Naive B cell (primary cell): ENCODE measurements around the gene TUBGCP6. TPM values are rescaled to one million over a fixed set of nuclear protein-coding genes. Genes with fewer than 3 reads are reported as not detected.

Experiments used
- ATAC-seq, 2 donors: fragments of 150-1000 bp; cut with Tn5 transposase; 2 replicates each; pipeline ENCODE4 v1.10.0; 2021; ENCODE audit warnings: low read depth in 2 of 2, mild to moderate bottlenecking in 2 of 2, moderate library complexity in 2 of 2
- DNase-seq: peaks from one replicate; pipeline ENCODE4 v3.0.0; 2022
- H3K27ac Mint-ChIP-seq, 6 donors: one replicate each; pipeline ENCODE4 v1.8.0; 2020 to 2022; ENCODE audit warnings: mild to moderate bottlenecking in 6 of 6, mixed read lengths in 6 of 6, moderate library complexity in 5 of 6, inconsistent platforms in 2 of 6
- H3K27me3 Mint-ChIP-seq, 3 donors: one replicate each; pipeline ENCODE4 v1.8.0; 2021 to 2022; ENCODE audit warnings: mixed read lengths in 3 of 3, mild to moderate bottlenecking in 1 of 3
- H3K36me3 Mint-ChIP-seq, 2 donors: one replicate each; pipeline ENCODE4 v1.8.0; 2020 to 2022; ENCODE audit warnings: mixed read lengths in 2 of 2, inconsistent platforms in 1 of 2, mild to moderate bottlenecking in 1 of 2
- H3K4me1 Mint-ChIP-seq, 3 donors: one replicate each; pipeline ENCODE4 v1.8.0; 2020 to 2022; ENCODE audit warnings: mixed read lengths in 3 of 3, inconsistent platforms in 1 of 3, mild to moderate bottlenecking in 1 of 3, moderate library complexity in 1 of 3
- H3K4me3 Mint-ChIP-seq, 8 donors: one replicate each; pipeline ENCODE4 v1.8.0; 2020 to 2022; ENCODE audit warnings: mild to moderate bottlenecking in 8 of 8, mixed read lengths in 8 of 8, moderate library complexity in 8 of 8, inconsistent platforms in 2 of 8
- H3K9me3 Mint-ChIP-seq, 7 donors: one replicate each; pipeline ENCODE4 v1.8.0; 2020 to 2022; ENCODE audit warnings: mixed read lengths in 7 of 7, mild to moderate bottlenecking in 5 of 7, inconsistent platforms in 2 of 7, moderate library complexity in 1 of 7
- polyA plus RNA-seq, 6 donors: library from polyadenylated mRNA; unstranded; fragments of 300-500 nt; fragmentation: Illumina TruSeq; gene quantifications; one replicate each; pipeline ENCODE4 v1.2.3, GENCODE V29; 2021; ENCODE audit warnings: low read depth in 6 of 6

TUBGCP6 gene, protein sequence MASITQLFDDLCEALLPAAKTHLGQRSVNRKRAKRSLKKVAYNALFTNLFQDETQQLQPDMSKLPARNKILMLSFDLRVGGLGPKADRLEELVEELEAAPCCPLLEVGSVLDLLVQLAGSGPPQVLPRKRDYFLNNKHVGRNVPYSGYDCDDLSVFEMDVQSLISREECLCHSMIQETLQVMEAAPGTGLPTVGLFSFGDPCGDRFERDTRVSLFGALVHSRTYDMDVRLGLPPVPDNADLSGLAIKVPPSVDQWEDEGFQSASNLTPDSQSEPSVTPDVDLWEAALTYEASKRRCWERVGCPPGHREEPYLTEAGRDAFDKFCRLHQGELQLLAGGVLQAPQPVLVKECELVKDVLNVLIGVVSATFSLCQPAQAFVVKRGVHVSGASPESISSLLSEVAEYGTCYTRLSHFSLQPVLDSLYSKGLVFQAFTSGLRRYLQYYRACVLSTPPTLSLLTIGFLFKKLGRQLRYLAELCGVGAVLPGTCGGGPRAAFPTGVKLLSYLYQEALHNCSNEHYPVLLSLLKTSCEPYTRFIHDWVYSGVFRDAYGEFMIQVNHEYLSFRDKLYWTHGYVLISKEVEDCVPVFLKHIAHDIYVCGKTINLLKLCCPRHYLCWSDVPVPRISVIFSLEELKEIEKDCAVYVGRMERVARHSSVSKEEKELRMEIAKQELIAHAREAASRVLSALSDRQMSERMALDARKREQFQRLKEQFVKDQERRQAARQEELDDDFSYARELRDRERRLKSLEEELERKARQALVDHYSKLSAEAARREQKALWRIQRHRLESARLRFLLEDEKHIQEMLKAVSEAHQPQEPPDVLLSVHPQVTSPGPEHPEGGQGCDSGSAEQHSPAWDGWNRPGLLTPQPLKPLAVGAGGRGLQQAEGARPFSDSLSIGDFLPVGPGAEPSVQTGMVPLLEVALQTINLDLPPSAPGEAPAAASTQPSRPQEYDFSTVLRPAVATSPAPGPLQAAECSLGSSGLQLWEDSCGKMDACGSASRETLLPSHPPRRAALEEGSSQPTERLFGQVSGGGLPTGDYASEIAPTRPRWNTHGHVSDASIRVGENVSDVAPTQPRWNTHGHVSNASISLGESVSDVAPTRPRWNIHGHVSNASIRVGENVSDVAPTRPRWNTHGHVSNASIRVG (N-terminal part only)
- polyA plus RNA-seq: 10 to 100 TPM; 11.6 to 23.2 (median 14.2) TPM

DNA sequence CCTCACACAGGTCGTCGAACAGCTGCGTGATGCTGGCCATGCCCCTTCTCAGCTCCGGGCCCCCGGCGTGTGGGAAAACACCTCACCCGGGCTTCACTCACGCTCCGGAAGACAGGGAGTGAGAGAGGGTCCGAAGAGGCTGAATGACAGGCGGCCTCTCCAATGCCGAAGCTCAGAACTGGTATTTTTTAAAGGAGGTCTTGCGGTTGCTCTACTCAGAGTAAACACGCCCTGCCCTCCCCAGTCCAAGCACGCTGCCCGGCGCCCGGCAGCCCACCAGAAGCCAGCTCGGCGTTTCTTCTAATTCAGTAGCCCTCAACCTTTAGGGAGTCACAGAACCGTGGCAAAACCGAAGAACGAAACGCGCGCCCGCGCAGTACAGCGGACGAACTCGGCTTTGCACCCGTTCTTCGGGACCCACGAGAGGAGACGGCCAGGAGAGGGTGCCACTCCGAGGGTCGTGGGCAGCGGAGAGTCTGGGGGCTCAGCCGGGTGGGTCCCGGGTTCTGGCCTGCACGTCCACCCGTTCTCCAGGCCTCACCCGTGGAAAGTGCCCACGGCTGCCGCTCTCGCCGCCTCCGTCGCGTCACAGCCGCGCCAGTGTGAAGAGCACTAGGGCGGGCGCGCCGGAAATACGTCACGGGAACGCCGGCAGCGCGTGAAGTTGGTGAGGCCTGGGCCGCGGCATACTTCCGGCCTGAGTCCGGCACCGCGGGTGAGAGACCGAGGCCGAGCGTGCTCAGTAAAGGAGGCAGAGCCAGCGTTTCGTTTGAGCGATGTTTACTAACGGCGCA, at the start of gene TUBGCP6:
TSS of gene TUBGCP6 (minus strand) at position 604 of the 794 bp plus-strand sequence. CDS start at position 40, 564 bp downstream.
- DNase-seq (peak; percentile 93), ATAC-seq (peak; percentile 81 to 84)
- peaks cover 0 to 7% of the 10 kb centered on the region in 2 donors for H3K36me3 Mint-ChIP-seq
- H3K27ac Mint-ChIP-seq: peak within 1 kb of the TSS; percentile 95 to 100 (median 100)
- H3K9me3 Mint-ChIP-seq: no peaks in the 10 kb centered on the region
- H3K4me1 Mint-ChIP-seq: peaks cover 25 to 60% (median 46%) of the 10 kb centered on the region in 3 donors
- H3K27me3 Mint-ChIP-seq: no peaks in the 10 kb centered on the region
- H3K4me3 Mint-ChIP-seq: peak within 1 kb of the TSS; percentile 84 to 100 (median 99)

DNA sequence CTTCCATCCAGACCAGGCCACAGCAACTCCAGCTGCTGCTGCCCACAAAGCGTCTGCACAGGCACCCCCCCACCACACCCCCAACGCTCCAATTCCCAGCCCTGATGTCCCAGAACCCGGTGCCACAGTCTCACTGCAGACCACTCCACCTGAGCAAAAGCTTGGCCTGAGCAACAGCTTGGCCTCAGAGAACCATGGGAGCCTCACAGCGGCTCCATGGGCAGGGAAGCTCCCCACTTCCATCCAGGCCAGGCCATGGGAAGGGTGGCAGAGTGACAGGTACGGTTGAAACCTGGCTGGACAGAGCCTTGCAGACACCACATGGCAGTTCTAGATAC, 49.5 kb upstream of the TUBGCP6 start:
- Mint-ChIP-seq H3K27ac (peak overlapping the region in 5 of 6 donors; percentile 49 to 94 (median 87)), H3K36me3 (no peaks in the 10 kb centered on the region)

DNA sequence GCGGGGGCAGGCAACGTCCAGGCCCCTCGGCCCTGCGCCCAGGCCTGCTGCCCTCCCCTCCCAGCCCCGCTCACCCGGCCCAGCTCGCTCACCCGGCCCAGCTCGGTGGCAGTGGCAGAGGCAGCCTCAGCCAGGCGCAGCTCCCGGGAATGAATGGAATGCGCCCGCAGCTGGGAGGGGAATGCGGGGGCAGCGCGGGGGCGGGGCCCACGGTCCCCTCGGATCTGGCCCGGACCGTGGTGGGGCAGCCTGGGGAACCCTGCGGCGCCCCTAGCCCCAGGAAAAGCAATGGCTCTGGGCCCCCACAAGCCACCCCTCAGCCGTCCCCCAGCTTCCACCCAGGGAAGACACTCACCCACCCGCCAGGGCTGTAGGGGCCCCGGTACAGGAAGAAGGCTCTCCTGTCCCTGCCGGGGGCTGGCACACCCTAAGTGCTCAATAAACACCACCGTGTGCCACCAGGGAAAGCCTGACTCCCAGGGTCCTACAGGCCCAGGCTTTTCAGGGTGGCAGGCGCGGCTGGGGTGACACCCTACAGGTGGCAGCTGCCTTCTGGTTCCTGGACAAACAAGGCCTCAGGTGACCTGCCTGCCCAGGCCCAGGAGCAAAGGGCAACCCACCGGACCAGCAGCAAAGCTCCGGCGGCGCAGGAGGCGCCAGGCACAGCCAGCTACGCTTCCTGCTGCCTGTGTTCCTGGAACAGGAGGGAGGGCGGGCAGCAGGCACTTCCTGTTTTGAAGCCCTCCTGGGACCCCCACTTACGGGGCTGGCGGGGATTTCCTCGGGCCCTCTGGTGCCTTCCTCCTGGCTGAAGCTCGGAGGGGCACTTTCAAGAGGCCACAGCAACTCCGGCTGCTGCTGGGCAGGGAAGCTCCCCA, 48.9 kb upstream of the TUBGCP6 start:
- peaks cover 25 to 42% (median 27%) of the 10 kb centered on the region in 3 donors for H3K4me1 Mint-ChIP-seq
- H3K9me3 Mint-ChIP-seq: no peaks in the 10 kb centered on the region
- peak overlapping the region in 6 of 8 donors; percentile 21 to 80 (median 52) for H3K4me3 Mint-ChIP-seq
- peaks cover 11 to 45% (median 15%) of the 10 kb centered on the region in 3 donors for H3K27me3 Mint-ChIP-seq
- ATAC-seq (peak; percentile 32 to 42), DNase-seq (peak; percentile 57)
- peak overlapping the region in 4 of 6 donors; percentile 49 to 94 (median 88) for H3K27ac Mint-ChIP-seq
- no peaks in the 10 kb centered on the region for H3K36me3 Mint-ChIP-seq

More for the DNA sequence above, 49.5 kb upstream of the TUBGCP6 start:
- H3K9me3 Mint-ChIP-seq: no peaks in the 10 kb centered on the region
- H3K27me3 Mint-ChIP-seq: peaks cover 11 to 44% (median 15%) of the 10 kb centered on the region in 3 donors
- ATAC-seq (no peak), DNase-seq (no peak)
- peak overlapping the region in 5 of 8 donors; percentile 6 to 80 (median 57) for H3K4me3 Mint-ChIP-seq
- H3K4me1 Mint-ChIP-seq: peaks cover 27 to 46% (median 29%) of the 10 kb centered on the region in 3 donors

DNA sequence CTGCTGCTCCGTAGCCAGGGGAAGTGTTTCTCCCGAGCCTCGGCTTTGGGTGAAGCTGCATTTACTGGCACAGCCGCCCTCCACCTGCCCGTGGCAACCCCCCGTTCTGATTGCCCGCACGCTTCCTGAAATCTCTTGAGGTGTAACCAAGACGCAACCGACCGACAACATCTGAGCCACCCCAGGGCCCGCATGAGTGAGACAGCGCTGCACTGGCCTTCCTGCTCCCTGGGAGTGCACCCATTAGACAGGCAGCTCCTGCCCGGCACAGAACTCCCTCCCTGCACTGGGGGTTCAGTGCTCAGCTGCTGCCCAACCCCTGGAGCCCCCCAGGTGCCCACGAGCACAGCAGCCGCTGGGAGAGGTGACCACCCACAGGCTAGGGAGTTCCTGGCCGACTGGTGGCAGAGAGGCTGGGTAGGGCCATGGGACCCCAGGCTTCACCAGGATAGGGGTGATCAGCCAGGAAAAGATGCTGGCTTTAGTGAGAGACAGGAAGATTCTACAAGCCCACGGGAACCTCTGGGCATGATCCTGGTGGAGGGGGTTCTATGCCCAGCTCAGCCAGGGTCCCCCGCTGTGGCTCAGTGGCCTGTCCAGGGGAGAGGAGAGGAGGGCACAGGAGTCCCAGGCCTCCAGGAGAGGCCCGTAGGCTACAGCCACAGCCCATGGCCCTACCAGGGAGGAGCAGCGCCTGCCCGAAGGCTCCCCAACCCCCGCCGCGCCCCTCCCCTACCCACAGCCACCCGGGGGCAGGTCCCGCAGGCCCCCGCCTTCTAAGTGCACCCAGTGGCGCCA, 48.0 kb upstream of the TUBGCP6 start:
- Mint-ChIP-seq H3K27me3 (peaks cover 11 to 42% (median 15%) of the 10 kb centered on the region in 3 donors), H3K4me3 (peak overlapping the region; percentile 13 to 90 (median 84)), H3K4me1 (peaks cover 25 to 40% (median 27%) of the 10 kb centered on the region in 3 donors), H3K27ac (peak overlapping the region in 3 of 6 donors; percentile 78 to 92 (median 82)), H3K36me3 (no peaks in the 10 kb centered on the region), H3K9me3 (no peaks in the 10 kb centered on the region)
- ATAC-seq (peak; percentile 90), DNase-seq (peak; percentile 64)

DNA sequence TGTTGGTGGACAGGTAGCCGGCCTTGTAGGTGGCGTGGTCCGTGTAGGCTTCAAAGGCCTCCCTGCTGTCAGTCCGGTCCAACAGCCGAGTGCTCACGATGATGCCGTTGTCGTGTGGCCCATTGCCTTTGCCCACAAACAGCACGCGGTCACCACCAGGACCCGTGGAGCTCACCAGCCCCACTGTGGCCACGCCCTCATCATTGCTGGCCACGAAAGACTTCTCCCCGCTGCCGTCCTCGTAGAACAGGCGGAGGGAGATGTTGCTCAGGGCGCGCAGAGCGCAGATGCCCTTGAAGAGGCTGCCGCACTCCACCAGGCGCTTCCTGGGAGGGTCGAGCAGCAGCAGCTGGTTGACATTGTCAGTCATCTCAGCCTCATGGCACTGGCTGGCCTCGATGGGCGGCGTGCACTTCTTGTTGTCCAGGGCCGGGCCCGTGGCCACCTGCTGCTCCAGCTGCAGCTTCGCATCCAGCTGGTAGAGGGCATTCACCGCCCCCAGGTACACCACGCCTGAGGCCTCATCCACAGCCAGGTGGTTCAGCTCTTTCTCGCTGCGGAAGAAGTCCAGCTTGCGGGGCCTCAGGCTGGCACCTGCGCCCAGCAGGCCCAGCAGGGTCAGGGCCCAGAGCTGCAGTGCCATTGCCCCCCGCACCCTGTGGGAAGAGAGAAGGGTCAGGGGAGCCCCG, 45.3 kb upstream of the TUBGCP6 start:
- ATAC-seq: no peak
- peaks cover 5 to 35% (median 15%) of the 10 kb centered on the region in 3 donors for H3K27me3 Mint-ChIP-seq
- peak overlapping the region in 1 of 8 donors; percentile 47 for H3K4me3 Mint-ChIP-seq

DNA sequence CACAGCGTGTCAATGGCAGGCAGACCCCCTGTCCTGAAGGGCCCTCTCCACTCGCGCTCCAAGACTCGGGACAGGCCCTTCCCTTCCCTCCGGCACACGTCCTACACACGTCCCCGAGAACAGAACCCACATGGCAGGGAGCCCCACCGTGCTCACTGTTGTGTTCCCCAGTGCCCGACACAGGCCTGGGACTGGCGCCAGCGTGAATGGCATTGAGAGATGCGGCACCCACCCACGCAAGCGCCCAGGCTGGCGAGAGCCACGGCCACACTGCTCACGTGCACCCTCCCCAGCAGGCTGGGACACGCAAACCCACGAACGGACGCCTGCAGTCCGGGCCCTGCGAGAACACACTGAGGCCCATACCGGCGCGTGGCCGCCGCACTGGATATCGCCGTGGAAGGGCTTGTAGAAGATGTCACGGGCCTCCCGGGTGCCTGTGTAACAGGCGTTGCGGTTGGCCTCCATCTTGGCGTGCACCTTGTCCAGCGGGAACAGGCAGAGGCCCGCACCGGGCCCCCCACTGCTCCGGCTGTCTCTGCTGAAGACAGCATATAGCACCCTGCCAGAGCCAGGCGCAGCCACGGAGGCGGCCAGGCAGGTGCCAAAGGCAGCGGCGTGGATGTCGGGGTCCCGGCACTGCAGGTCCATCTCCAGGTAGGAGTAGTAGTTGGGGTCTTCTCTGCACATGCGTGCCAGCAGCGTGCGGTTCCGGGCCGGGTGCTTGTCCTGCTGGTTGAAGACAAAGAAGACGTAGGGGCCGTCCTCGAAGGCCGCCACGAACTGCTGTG, 44.5 kb upstream of the TUBGCP6 start:
- no peak overlapping the region for H3K4me3 Mint-ChIP-seq
- no peak for ATAC-seq
- no peaks in the 10 kb centered on the region for H3K9me3 Mint-ChIP-seq

More for the DNA sequence above, 45.3 kb upstream of the TUBGCP6 start:
- H3K36me3 Mint-ChIP-seq: no peaks in the 10 kb centered on the region
- no peaks in the 10 kb centered on the region for H3K9me3 Mint-ChIP-seq
- H3K27ac Mint-ChIP-seq: no peak overlapping the region
- no peak for DNase-seq
- peaks cover 21 to 30% (median 22%) of the 10 kb centered on the region in 3 donors for H3K4me1 Mint-ChIP-seq

DNA sequence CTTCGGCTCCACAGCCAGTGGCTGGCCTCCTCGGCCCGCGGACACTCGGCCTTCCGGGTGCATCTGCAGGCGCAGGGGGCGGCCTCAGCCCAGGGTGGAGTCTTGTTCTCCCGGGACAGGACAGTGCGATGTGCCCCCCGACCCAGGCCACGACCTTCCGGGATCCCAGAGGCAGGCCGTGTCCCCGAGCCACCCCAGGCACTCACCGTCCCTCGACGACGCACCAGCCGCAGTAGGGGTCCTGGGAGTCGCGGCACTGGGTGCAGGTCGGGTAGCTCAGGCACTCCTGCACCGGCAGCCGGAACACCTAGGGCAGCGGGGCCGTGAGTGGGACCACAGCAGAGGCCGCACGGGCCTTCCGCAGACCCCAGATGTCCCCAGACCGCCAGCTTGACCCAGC, 42.9 kb upstream of the TUBGCP6 start:
- no peaks in the 10 kb centered on the region for H3K36me3 Mint-ChIP-seq
- H3K27me3 Mint-ChIP-seq: peaks cover 4 to 32% (median 12%) of the 10 kb centered on the region in 3 donors
- peaks cover 14 to 17% (median 16%) of the 10 kb centered on the region in 3 donors for H3K4me1 Mint-ChIP-seq
- H3K4me3 Mint-ChIP-seq: no peak overlapping the region
- no peak for DNase-seq
- H3K27ac Mint-ChIP-seq: no peak overlapping the region
- ATAC-seq: no peak
- no peaks in the 10 kb centered on the region for H3K9me3 Mint-ChIP-seq

More for the DNA sequence above, 44.5 kb upstream of the TUBGCP6 start:
- Mint-ChIP-seq H3K36me3 (no peaks in the 10 kb centered on the region), H3K27ac (no peak overlapping the region), H3K4me1 (peaks cover 20 to 27% (median 22%) of the 10 kb centered on the region in 3 donors), H3K27me3 (peaks cover 5 to 35% (median 15%) of the 10 kb centered on the region in 3 donors)
- no peak for DNase-seq

DNA sequence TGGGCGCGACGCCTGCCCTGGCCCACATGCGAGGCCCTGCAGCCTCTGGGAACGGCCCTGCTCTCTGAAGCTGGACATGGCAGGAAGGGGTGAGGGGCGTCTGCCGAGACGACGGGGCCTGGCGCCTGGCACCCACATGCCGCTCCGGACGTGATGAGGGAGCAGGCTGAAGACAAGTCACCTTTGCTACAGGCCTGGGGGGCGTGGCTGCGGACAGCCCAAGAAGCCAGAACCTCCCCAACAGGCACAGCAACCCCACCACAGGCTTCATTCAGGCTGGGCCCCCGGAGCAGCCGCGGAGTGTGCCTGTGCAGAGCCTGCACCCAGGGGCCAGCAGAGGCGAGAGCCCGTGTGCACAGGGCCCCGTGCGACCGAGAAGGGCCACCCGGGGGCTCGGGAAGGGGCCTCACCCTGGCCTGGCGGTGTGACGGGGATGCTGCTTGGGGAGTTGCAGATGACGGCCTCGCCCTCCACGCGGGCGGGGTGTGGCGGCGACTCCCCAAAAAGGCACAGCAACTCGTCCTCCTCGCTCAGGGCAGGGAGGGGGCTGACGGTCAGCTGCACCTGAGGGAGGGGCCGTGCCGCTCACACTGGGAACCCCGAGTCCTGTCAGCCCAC, 42.0 kb upstream of the TUBGCP6 start:
- no peaks in the 10 kb centered on the region for H3K9me3 Mint-ChIP-seq
- H3K36me3 Mint-ChIP-seq: no peaks in the 10 kb centered on the region
- no peak for DNase-seq
- no peak overlapping the region for H3K27ac Mint-ChIP-seq
- H3K4me3 Mint-ChIP-seq: no peak overlapping the region
- H3K4me1 Mint-ChIP-seq: peaks cover 6 to 8% (median 7%) of the 10 kb centered on the region in 3 donors
- H3K27me3 Mint-ChIP-seq: peaks cover 0 to 23% (median 3%) of the 10 kb centered on the region in 3 donors
- ATAC-seq: no peak

DNA sequence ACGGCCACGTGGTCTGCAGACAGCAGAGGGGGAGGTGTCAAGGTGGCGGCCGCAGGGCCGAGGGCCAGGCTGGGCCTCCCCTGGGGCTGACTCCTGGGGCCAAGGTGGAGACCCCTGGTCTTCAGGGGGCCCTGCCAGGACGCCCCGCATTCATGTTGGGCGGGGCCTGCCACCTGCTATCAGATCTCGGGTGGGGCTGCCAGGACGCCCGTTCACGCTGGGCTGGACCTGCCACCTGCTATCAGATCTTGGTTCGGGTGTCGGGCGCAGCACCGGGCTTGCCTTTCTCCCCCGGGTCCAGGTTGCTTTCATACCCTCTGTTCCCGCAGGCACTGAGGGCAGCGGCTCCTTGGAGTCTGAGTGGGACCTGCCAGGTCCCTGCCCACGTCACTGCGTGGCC, 41.5 kb upstream of the TUBGCP6 start:
- no peak for ATAC-seq
- Mint-ChIP-seq H3K27ac (no peak overlapping the region), H3K4me3 (no peak overlapping the region), H3K9me3 (no peaks in the 10 kb centered on the region), H3K4me1 (peaks cover 1 to 3% (median 2%) of the 10 kb centered on the region in 3 donors), H3K36me3 (no peaks in the 10 kb centered on the region), H3K27me3 (peaks cover 0 to 18% (median 0%) of the 10 kb centered on the region in 3 donors)
- no peak for DNase-seq
